DOHH2 (cell line): ENCODE results near the gene LRRC8E.
A peak's percentile ranks its signal among the peaks of the same experiment; 100 is the strongest.

Experiments used
- H3F3A ChIP-seq: fragments of 200-600 bp; sonication (generic), shearing (Covaris generic); 2 replicates; pipeline ENCODE4 v1.6.0; 2016; ENCODE audit warnings: antibody characterized with exemption, mild to moderate bottlenecking; ENCODE audit not compliant: control insufficient read depth, insufficient read depth
- H3K27ac ChIP-seq: fragments of 200-600 bp; sonication (generic); 2 replicates; pipeline ENCODE4 v1.5.1; 2014; ENCODE audit warnings: low read depth, mild to moderate bottlenecking, low read length, moderate library complexity
- H3K27me3 ChIP-seq: fragments of 200-600 bp; sonication (generic); 2 replicates; pipeline ENCODE4 v1.6.1; 2014; ENCODE audit warnings: mild to moderate bottlenecking, low read length, mixed read lengths; ENCODE audit not compliant: control insufficient read depth
- H3K36me3 ChIP-seq: fragments of 200-600 bp; sonication (generic); 2 replicates; pipeline ENCODE4 v1.6.1; 2014; ENCODE audit warnings: mild to moderate bottlenecking, low read length, moderate library complexity, mixed read lengths; ENCODE audit not compliant: control insufficient read depth
- H3K4me1 ChIP-seq: fragments of 200-600 bp; sonication (generic); 2 replicates; pipeline ENCODE4 v1.6.1; 2014; ENCODE audit warnings: mild to moderate bottlenecking, low read length, mixed read lengths; ENCODE audit not compliant: control insufficient read depth
- H3K4me2 ChIP-seq: fragments of 200-600 bp; sonication (generic); 2 replicates; pipeline ENCODE4 v1.6.0; 2014; ENCODE audit warnings: mild to moderate bottlenecking, low read length, moderate library complexity
- H3K4me3 ChIP-seq: fragments of 200-600 bp; sonication (generic); 2 replicates; pipeline ENCODE4 v1.5.1; 2014; ENCODE audit warnings: mild to moderate bottlenecking, low read length, mixed read lengths
- H3K79me2 ChIP-seq: fragments of 200-600 bp; sonication (generic); 2 replicates; pipeline ENCODE4 v1.6.1; 2014; ENCODE audit warnings: mild to moderate bottlenecking, low read length, mixed read lengths; ENCODE audit not compliant: control insufficient read depth
- H3K9me2 ChIP-seq: fragments of 200-600 bp; sonication (generic); replicated peaks from 2 replicates; pipeline ENCODE4 v1.6.1; 2014; ENCODE audit warnings: mild to moderate bottlenecking, low read length, mixed read lengths; ENCODE audit not compliant: control insufficient read depth
- H3K9me3 ChIP-seq: fragments of 200-600 bp; sonication (generic); 2 replicates; pipeline ENCODE4 v1.6.1; 2014; ENCODE audit warnings: antibody characterized with exemption, low read length, mixed read lengths; ENCODE audit not compliant: control insufficient read depth, insufficient read depth
- H4K20me1 ChIP-seq: fragments of 200-600 bp; sonication (generic); 2 replicates; pipeline ENCODE4 v1.6.0; 2014; ENCODE audit warnings: low read depth, mild to moderate bottlenecking, antibody characterized with exemption, low read length, moderate library complexity; ENCODE audit not compliant: control insufficient read depth, insufficient read depth
- EZH2phosphoT487 ChIP-seq: fragments of 200-600 bp; sonication (generic); IDR thresholded peaks from 2 replicates; pipeline ENCODE4 v1.6.1; 2017; ENCODE audit warnings: borderline replicate concordance, mild to moderate bottlenecking, antibody characterized with exemption, low read length, moderate library complexity, mixed read lengths
- TF ChIP-seq, protein P1 (sequence below): fragments of 200-600 bp; sonication (generic); IDR thresholded peaks from one replicate; pipeline ENCODE4 v1.5.1; 2014; ENCODE audit warnings: antibody characterized with exemption, mild to moderate bottlenecking, low read depth, low read length; ENCODE audit not compliant: poor library complexity, severe bottlenecking

The LRRC8E gene

GRCh38 chr19:7868326-7868670, 20.0 kb upstream of the LRRC8E start:
- Histone ChIP-seq H3K9me2 (no peaks in the 10 kb centered on the region), H4K20me1 (no peaks in the 10 kb centered on the region), H3K4me2 (peak overlapping the region; percentile 99), H3K9me3 (no peaks in the 10 kb centered on the region; the same call in 1 of the 2 replicates), H3K27ac (no peak overlapping the region), H3F3A (peaks cover 9% of the 10 kb centered on the region), H3K27me3 (peaks cover 11% of the 10 kb centered on the region), H3K4me3 (peak overlapping the region; percentile 75), H3K79me2 (no peaks in the 10 kb centered on the region), H3K4me1 (peaks cover 44% of the 10 kb centered on the region), H3K36me3 (no peaks in the 10 kb centered on the region)
- no peak for TF ChIP-seq EZH2phosphoT487
- TF ChIP-seq, protein P1, sequence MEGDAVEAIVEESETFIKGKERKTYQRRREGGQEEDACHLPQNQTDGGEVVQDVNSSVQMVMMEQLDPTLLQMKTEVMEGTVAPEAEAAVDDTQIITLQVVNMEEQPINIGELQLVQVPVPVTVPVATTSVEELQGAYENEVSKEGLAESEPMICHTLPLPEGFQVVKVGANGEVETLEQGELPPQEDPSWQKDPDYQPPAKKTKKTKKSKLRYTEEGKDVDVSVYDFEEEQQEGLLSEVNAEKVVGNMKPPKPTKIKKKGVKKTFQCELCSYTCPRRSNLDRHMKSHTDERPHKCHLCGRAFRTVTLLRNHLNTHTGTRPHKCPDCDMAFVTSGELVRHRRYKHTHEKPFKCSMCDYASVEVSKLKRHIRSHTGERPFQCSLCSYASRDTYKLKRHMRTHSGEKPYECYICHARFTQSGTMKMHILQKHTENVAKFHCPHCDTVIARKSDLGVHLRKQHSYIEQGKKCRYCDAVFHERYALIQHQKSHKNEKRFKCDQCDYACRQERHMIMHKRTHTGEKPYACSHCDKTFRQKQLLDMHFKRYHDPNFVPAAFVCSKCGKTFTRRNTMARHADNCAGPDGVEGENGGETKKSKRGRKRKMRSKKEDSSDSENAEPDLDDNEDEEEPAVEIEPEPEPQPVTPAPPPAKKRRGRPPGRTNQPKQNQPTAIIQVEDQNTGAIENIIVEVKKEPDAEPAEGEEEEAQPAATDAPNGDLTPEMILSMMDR, result no peak

- H3K27ac ChIP-seq, result no peak overlapping the region
- peaks cover 17% of the 10 kb centered on the region for H3K27me3 ChIP-seq
Measured at GRCh38 chr19:7868671-7869452, 19.4 kb upstream of the LRRC8E start.

GRCh38 chr19:7869453-7869909, 18.8 kb upstream of the LRRC8E start:
- H3F3A ChIP-seq, result peaks cover 9% of the 10 kb centered on the region
- no peak overlapping the region for H3K27ac ChIP-seq
- H3K4me3 ChIP-seq, result peak overlapping the region; percentile 75
- H3K27me3 ChIP-seq, result peaks cover 20% of the 10 kb centered on the region
- TF ChIP-seq, protein P1, result no peak
- TF ChIP-seq EZH2phosphoT487, result no peak
- peak overlapping the region; percentile 99 for H3K4me2 ChIP-seq
- no peaks in the 10 kb centered on the region; the same call in 1 of the 2 replicates for H3K9me3 ChIP-seq
- H3K4me1 ChIP-seq, result peaks cover 44% of the 10 kb centered on the region
- H3K36me3 ChIP-seq, result no peaks in the 10 kb centered on the region
- no peaks in the 10 kb centered on the region for H4K20me1 ChIP-seq
- no peaks in the 10 kb centered on the region for H3K9me2 ChIP-seq
- no peaks in the 10 kb centered on the region for H3K79me2 ChIP-seq

More at GRCh38 chr19:7868671-7869452, 19.4 kb upstream of the LRRC8E start:
- TF ChIP-seq, protein P1, result peak; percentile 74
- no peak for TF ChIP-seq EZH2phosphoT487
- H3K36me3 ChIP-seq, result no peaks in the 10 kb centered on the region
- H3K4me3 ChIP-seq, result peak overlapping the region; percentile 75
- H3K9me2 ChIP-seq, result no peaks in the 10 kb centered on the region
- no peaks in the 10 kb centered on the region for H3K79me2 ChIP-seq
- peak overlapping the region; percentile 99 for H3K4me2 ChIP-seq
- H3F3A ChIP-seq, result peaks cover 9% of the 10 kb centered on the region
- no peaks in the 10 kb centered on the region; the same call in 1 of the 2 replicates for H3K9me3 ChIP-seq
- no peaks in the 10 kb centered on the region for H4K20me1 ChIP-seq
- peaks cover 44% of the 10 kb centered on the region for H3K4me1 ChIP-seq
